Suprapubic skin (tissue), 3 donors: ENCODE results near the gene ADORA2A.

ENCODE experiments used
- CTCF ChIP-seq, 2 donors: fragments of 200-600 bp in 1 of 2; fragments of 450-650 bp in 1 of 2; sonication (generic) in 1 of 2; IDR thresholded peaks; one replicate each; pipeline ENCODE4 v1.5.1; 2016 to 2019; ENCODE audit warnings: antibody characterized with exemption in 2 of 2, mild to moderate bottlenecking in 1 of 2, moderate library complexity in 1 of 2
- EP300 ChIP-seq: sonication (generic); formaldehyde crosslinking; IDR thresholded peaks from one replicate; pipeline ENCODE4 v1.6.1; 2017; ENCODE audit warnings: antibody characterized with exemption
- POLR2A ChIP-seq, 2 donors: fragments of 450-650 bp; IDR thresholded peaks; one replicate each; pipeline ENCODE4 v1.6.1; 2017; ENCODE audit warnings: antibody characterized with exemption in 2 of 2, mild to moderate bottlenecking in 2 of 2, moderate library complexity in 2 of 2

- no peak for TF ChIP-seq CTCF (IDR thresholded peaks at IDR 0.05)
- TF ChIP-seq POLR2A (IDR thresholded peaks at IDR 0.05): no peak
- no peak for TF ChIP-seq EP300
These were observed at the start of gene ADORA2A for GRCh38 chr22:24427500-24428164.
